Esophagus muscularis mucosa (tissue), 4 donors: ENCODE measurements around the gene HIBADH. TPM values are rescaled to one million over a fixed set of nuclear protein-coding genes. Genes with fewer than 3 reads are reported as not detected.
"Not testable (repeated sequence)": the region's sequence is repeated elsewhere in the genome, so short reads cannot be mapped to it uniquely, and the experiment has no call there.

ENCODE experiments used
- DNase-seq: peaks from one replicate; pipeline ENCODE4 v3.0.0-alpha.2; 2017; ENCODE audit errors: extremely low spot score
- H3K27ac ChIP-seq, 4 donors: fragments of 200-600 bp; sonication (generic); replicated peaks in 1 of 4; 1 replicate in 3 of 4; 2 replicates in 1 of 4; pipeline ENCODE4 v1.5.1; 2016 to 2019; ENCODE audit warnings: mild to moderate bottlenecking in 1 of 4
- H3K27me3 ChIP-seq, 4 donors: fragments of 200-600 bp; sonication (generic); one replicate each; pipeline versions ENCODE4 v1.5.1 to v1.6.0; 2016 to 2019
- H3K36me3 ChIP-seq, 4 donors: fragments of 200-600 bp; sonication (generic); one replicate each; pipeline ENCODE4 v1.5.1; 2016 to 2019
- H3K4me1 ChIP-seq, 4 donors: fragments of 200-600 bp; sonication (generic); one replicate each; pipeline ENCODE4 v1.5.1; 2016 to 2019
- H3K4me3 ChIP-seq, 4 donors: fragments of 200-600 bp; sonication (generic); 1 replicate in 2 of 4; 2 replicates in 2 of 4; pipeline ENCODE4 v1.5.1; 2016 to 2019; ENCODE audit warnings: mild to moderate bottlenecking in 4 of 4, moderate library complexity in 1 of 4
- H3K9me3 ChIP-seq, 4 donors: fragments of 200-600 bp; sonication (generic); 1 replicate in 3 of 4; 2 replicates in 1 of 4; pipeline ENCODE4 v1.5.1; 2016 to 2019
- CTCF ChIP-seq, 3 experiments: fragments of 200-600 bp in 2 of 3; fragments of 450-650 bp in 1 of 3; sonication (generic) in 2 of 3; IDR thresholded peaks; one replicate each; pipeline ENCODE4 v1.5.1; 2017 to 2019; ENCODE audit warnings: antibody characterized with exemption in 3 of 3, mild to moderate bottlenecking in 2 of 3, moderate library complexity in 1 of 3
- EP300 ChIP-seq: sonication (generic); formaldehyde crosslinking; IDR thresholded peaks from one replicate; pipeline ENCODE4 v1.6.1; 2017; ENCODE audit warnings: antibody characterized with exemption
- POLR2A ChIP-seq: fragments of 450-650 bp; IDR thresholded peaks from one replicate; pipeline ENCODE4 v1.6.1; 2017; ENCODE audit warnings: antibody characterized with exemption, moderate library complexity, mild to moderate bottlenecking, low read depth
- POLR2AphosphoS5 ChIP-seq, 2 donors: sonication (generic); formaldehyde crosslinking; IDR thresholded peaks; one replicate each; pipeline ENCODE4 v1.6.1; 2017; ENCODE audit warnings: antibody characterized with exemption in 2 of 2
- WGBS: methylation state at CpG from one replicate; pipeline ENCODE4 v1.1.5; 2018; 5-methylcytosine and 5-hydroxymethylcytosine counted together
- intact Hi-C: fragments of 100-400 bp; cut with DNase I; formaldehyde crosslinking; loops from one replicate; pipeline ENCODE4 v1.15.1; 2023
- total RNA-seq, 4 donors: library from RNA; depleted of rRNA; stranded (reverse); fragments of >200 nt; gene quantifications; one replicate each; pipeline versions ENCODE4 v1.1.0 to v1.2.1, GENCODE V29; 2016

HIBADH gene
- total RNA-seq, 4 donors from 2014 or later: 45.4 to 66.0 (median 52.3) TPM

GRCh38 chr7:27640884-27641574 lies 21.7 kb downstream of the HIBADH start:
- H3K27ac ChIP-seq: no peak overlapping the region
- no peaks in the 10 kb centered on the region for H3K27me3 ChIP-seq
- WGBS: 38% methylated on average over 5 of the region's 5 CpGs
- intact Hi-C loops: no loop called here
- no peak for TF ChIP-seq POLR2AphosphoS5 (IDR thresholded peaks at IDR 0.05)
- TF ChIP-seq POLR2A: no peak
- no peak for TF ChIP-seq CTCF (IDR thresholded peaks at IDR 0.05)
- no peak for TF ChIP-seq EP300
- peaks cover 8 to 21% (median 15%) of the 10 kb centered on the region in 4 donors for H3K4me1 ChIP-seq
- H3K4me3 ChIP-seq: no peak overlapping the region
- no peaks in the 10 kb centered on the region for H3K36me3 ChIP-seq
- no peaks in the 10 kb centered on the region for H3K9me3 ChIP-seq
- no peak for DNase-seq

- Histone ChIP-seq H3K9me3 (no peaks in the 10 kb centered on the region), H3K36me3 (no peaks in the 10 kb centered on the region), H3K4me3 (no peak overlapping the region), H3K27ac (no peak overlapping the region), H3K4me1 (peaks cover 8 to 25% (median 19%) of the 10 kb centered on the region in 4 donors), H3K27me3 (no peaks in the 10 kb centered on the region)
- intact Hi-C loops: no loop called here
- 95% methylated on average over 6 of the region's 6 CpGs for WGBS
- TF ChIP-seq POLR2A: no peak
- no peak for TF ChIP-seq CTCF (IDR thresholded peaks at IDR 0.05)
- no peak for DNase-seq
Observed at GRCh38 chr7:27639851-27640250, 22.8 kb downstream of the HIBADH start.

GRCh38 chr7:27639048-27639447 lies 23.6 kb downstream of the HIBADH start:
- H3K27me3 ChIP-seq, intact Hi-C loops, H3K4me3 ChIP-seq, H3K9me3 ChIP-seq, H3K27ac ChIP-seq, DNase-seq, H3K36me3 ChIP-seq: not testable (repeated sequence)
- WGBS: 100% methylated on average over 1 of the region's 1 CpG
- H3K4me1 ChIP-seq: peaks cover 8 to 25% (median 19%) of the 10 kb centered on the region in 4 donors

- intact Hi-C loops: no loop called here
- no peaks in the 10 kb centered on the region for H3K27me3 ChIP-seq
- TF ChIP-seq CTCF (IDR thresholded peaks at IDR 0.05): no peak
- TF ChIP-seq EP300: no peak
- TF ChIP-seq POLR2A: no peak
- no peak for TF ChIP-seq POLR2AphosphoS5 (IDR thresholded peaks at IDR 0.05)
- no peak for DNase-seq
- 96% methylated on average over 1 of the region's 1 CpG for WGBS
- no peaks in the 10 kb centered on the region for H3K9me3 ChIP-seq
- peaks cover 8 to 22% (median 16%) of the 10 kb centered on the region in 4 donors for H3K4me1 ChIP-seq
- peaks cover 0 to 5% (median 0%) of the 10 kb centered on the region in 4 donors for H3K36me3 ChIP-seq
- H3K4me3 ChIP-seq: no peak overlapping the region
- no peak overlapping the region for H3K27ac ChIP-seq
Observed at GRCh38 chr7:27636326-27637006, 26.2 kb downstream of the HIBADH start.

GRCh38 chr7:27635728-27636127 lies 27.0 kb downstream of the HIBADH start:
- Histone ChIP-seq H3K36me3 (peaks cover 0 to 11% (median 0%) of the 10 kb centered on the region in 4 donors), H3K4me1 (peaks cover under 1 to 16% (median 10%) of the 10 kb centered on the region in 4 donors), H3K27ac (no peak overlapping the region), H3K27me3 (no peaks in the 10 kb centered on the region), H3K4me3 (no peak overlapping the region), H3K9me3 (no peaks in the 10 kb centered on the region)
- 93% methylated on average over 1 of the region's 1 CpG for WGBS
- intact Hi-C loops: no loop called here
- DNase-seq: no peak
- TF ChIP-seq EP300: no peak
- no peak for TF ChIP-seq POLR2AphosphoS5 (IDR thresholded peaks at IDR 0.05)
- no peak for TF ChIP-seq POLR2A
- TF ChIP-seq CTCF (IDR thresholded peaks at IDR 0.05): no peak
